ENCODE results near the gene LMF1. TPM values are rescaled to one million over a fixed set of nuclear protein-coding genes. Genes with fewer than 3 reads are reported as not detected.

Gene LMF1
- total and polyA plus RNA-seq, 2 of the 4 experiments (the other 2 are of a cell fraction), result 7.7 to 13.1 TPM

GRCh38 chr16:871562-872345, 99.0 kb downstream of the LMF1 start:
- ChIA-PET CTCF (no interaction called here), POLR2A (ENCODE audit: unreplicated experiment) (no interaction called here)
- H3K36me3 ChIP-seq (ENCODE audit: control insufficient read depth, insufficient read depth, low read length), result peaks cover 3% of the 10 kb centered on the region; the same call in 1 of the 2 replicates
- H3K14ac ChIP-seq (replicated peaks; ENCODE audit: low read depth, low read length), result no peak overlapping the region
- no TSS peak for BruUV-seq (replicated peaks)
- H2BK120ac ChIP-seq (ENCODE audit: low read depth, low read length), result no peak overlapping the region
- in situ Hi-C loops (cut with MboI; ENCODE audit: low sequenced_read_pairs), result no loop called here
- H3K4ac ChIP-seq (ENCODE audit: low read depth, low read length), result no peak overlapping the region
- no peak overlapping the region for H2BK15ac ChIP-seq (ENCODE audit: low read depth, low read length)
- no peak overlapping the region for H2AK9ac ChIP-seq (replicated peaks; ENCODE audit: low read depth, low read length, poor library complexity)
- 90% methylated on average over 18 of the region's 30 CpGs; no CpG with 5 or more reads in 1 of the 2 experiments for WGBS, 2 experiments (ENCODE audit: extremely low coverage in 2 of 2, insufficient read length in 1 of 2)
- H4K91ac ChIP-seq (ENCODE audit: insufficient read depth, low read depth, low read length), result no peak overlapping the region
- DNase-seq (no peak), ATAC-seq (ENCODE audit: low read depth) (no peak)
- peak overlapping the region; percentile 32 for H2AFZ ChIP-seq (replicated peaks; ENCODE audit: low read length, poor library complexity)
- H3K23ac ChIP-seq (ENCODE audit: low read depth, low read length), result no peak overlapping the region
- no peak overlapping the region for H4K8ac ChIP-seq (ENCODE audit: low read depth in 2 of 2, low read length in 2 of 2)
- H2BK20ac ChIP-seq (ENCODE audit: low read depth, low read length), result no peak overlapping the region
- H3K9me1 ChIP-seq (ENCODE audit: insufficient read depth, low read length), result no peaks in the 10 kb centered on the region
- H2AK5ac ChIP-seq (ENCODE audit: low read depth, low read length), result no peak overlapping the region
- H4K20me1 ChIP-seq (ENCODE audit: insufficient read depth, low read length), result no peaks in the 10 kb centered on the region
- no peaks in the 10 kb centered on the region for H3K9me3 ChIP-seq (ENCODE audit: control insufficient read depth, insufficient read depth, low read length)
- H3K4me2 ChIP-seq (ENCODE audit: low read depth, low read length), result no peak overlapping the region
- no peak overlapping the region for H3K4me3 ChIP-seq (ENCODE audit: insufficient read depth, low read depth, low read length)
- dilution Hi-C loops (cut with HindIII; ENCODE audit: low sequenced_read_pairs, unreplicated experiment), result no loop called here
- intact Hi-C loops (cut with micrococcal nuclease), result no loop called here
- H3K18ac ChIP-seq (ENCODE audit: low read depth, low read length), result no peak overlapping the region
- H4K5ac ChIP-seq (ENCODE audit: low read depth, low read length), result no peak overlapping the region
- no peak overlapping the region for H3K9ac ChIP-seq (ENCODE audit: low read depth, low read length)
- H3K27ac ChIP-seq (ENCODE audit: insufficient read depth, low read length), result no peak overlapping the region
- TF ChIP-seq SMC3 (IDR thresholded peaks at IDR 0.05; ENCODE audit: low read depth, low read length) (no peak), CHD1 (IDR thresholded peaks at IDR 0.05; ENCODE audit: low read depth, low read length) (no peak)
- no peaks in the 10 kb centered on the region for H3K79me1 ChIP-seq (ENCODE audit: low read depth in 1 of 2, low read length in 2 of 2)
- no peaks in the 10 kb centered on the region for H3K4me1 ChIP-seq (ENCODE audit: control insufficient read depth, insufficient read depth, low read length)
- H3K27me3 ChIP-seq (ENCODE audit: control insufficient read depth, insufficient read depth, low read length), result no peaks in the 10 kb centered on the region
- no peak overlapping the region for H3K56ac ChIP-seq (ENCODE audit: extremely low read depth, insufficient read depth, low read length)
- no peak overlapping the region for H2BK5ac ChIP-seq (ENCODE audit: low read depth, low read length, poor library complexity, severe bottlenecking)
